ENCODE data around the gene ABCC6.
"Not testable (repeated sequence)": the region's sequence is repeated elsewhere in the genome, so short reads cannot be mapped to it uniquely, and the experiment has no call there.

ABCC6 gene

DNA sequence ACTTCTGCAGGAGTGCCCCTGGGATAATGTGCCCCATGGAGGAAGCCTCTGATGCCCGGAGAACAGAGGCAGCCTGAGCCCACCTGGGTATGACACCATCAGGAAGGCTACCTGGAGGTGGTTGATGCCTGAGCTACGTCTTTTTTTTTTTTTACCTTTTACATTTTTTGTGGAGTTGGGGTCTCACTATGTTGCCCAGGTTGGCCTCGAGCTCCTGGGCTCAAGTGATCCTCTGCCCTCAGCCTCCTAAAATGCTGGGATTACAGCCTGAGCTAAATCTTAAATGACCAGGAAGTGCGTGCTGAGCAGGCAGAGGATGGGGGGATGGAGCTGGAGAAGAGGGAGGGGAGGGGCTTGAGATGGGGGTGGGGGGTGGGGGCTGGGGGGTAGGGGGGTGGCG is 32.7 kb downstream of the ABCC6 start:
- no peak for DNase-seq (ENCODE audit: low spot score)

DNA sequence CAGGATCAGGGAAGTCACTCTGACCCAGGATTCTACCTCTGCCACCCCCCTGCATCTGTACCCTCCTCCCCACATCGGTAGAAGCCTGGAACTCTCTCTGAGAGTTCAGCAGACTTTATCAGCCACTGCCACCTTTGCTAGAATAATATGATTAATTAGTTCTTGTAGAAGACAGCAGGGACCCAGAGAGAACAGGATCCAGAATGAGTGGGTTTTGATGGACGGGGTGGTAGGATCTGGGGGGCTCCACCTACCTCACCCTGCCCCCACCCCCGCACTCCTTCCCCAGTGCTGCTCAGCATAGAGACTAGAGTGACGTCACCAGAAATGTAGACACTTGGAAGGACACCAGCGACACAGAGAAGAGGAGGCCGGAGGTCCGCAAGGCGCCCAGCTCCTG is 33.5 kb downstream of the ABCC6 start:
- DNase-seq (ENCODE audit: low spot score): no peak

DNA sequence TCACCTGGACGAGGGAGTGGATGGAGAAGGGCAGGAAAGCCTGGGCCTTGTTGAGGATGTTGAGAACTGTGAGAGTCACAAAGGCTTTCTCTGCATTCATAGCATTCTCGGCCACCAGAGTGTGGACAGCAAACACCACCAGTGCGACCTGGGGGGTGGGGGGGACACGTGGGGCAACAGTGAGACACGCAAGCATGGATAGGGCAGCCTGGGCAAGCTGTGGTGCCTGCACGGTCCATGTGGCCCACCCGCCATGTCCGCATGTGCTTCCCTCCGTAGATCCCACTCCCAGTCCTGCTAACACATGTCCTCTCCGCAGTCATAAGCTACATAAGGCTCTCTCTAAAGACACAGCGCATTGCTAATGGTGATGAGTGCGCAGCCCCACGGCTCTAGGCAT is 34.5 kb downstream of the ABCC6 start:
- DNase-seq (ENCODE audit: low spot score): no peak

- DNase-seq (ENCODE audit: low spot score): no peak
These were observed 36.5 kb downstream of the ABCC6 start for GRCh38 chr16:16186820-16187219.

DNA sequence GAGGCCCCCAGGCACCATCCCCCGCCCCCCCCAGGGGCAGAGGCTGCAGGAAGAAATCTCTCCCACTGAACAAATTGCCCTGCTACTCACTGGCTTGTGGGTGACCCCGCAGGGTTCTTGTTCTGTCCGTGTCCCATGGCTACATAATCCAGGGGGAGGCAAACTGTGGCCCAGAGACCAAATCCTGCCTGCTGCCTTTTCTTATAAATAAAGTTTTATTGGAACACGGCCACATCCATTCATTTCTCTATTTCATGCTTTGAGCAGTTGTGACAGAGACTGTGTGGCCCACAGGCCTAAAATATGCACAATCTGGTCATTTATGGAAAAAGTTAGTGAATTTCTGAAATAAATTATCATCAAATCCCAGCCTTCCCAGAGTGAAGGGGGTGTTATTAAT is 38.2 kb downstream of the ABCC6 start:
- DNase-seq (ENCODE audit: low spot score): no peak

DNA sequence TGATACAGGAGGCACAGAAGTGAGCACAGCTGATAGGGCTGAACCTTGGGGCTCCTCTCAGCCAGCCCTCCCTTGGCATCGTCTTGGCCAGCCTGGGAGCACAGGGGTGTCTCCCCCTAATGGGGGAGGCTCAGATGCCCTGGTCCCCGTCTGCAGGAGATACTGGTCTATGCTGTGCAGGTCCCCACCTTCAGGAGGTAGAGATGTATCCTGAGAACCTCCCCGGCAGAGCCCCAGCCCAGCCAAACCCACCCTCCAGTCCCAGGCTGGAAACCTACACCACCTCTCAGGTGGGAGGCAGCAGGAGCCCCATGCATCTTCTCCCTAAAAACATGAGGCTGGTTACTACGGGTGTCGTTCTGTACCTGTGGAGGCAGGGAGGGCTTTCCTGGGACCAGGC is 38.7 kb downstream of the ABCC6 start:
- no peak for DNase-seq (ENCODE audit: low spot score)

DNA sequence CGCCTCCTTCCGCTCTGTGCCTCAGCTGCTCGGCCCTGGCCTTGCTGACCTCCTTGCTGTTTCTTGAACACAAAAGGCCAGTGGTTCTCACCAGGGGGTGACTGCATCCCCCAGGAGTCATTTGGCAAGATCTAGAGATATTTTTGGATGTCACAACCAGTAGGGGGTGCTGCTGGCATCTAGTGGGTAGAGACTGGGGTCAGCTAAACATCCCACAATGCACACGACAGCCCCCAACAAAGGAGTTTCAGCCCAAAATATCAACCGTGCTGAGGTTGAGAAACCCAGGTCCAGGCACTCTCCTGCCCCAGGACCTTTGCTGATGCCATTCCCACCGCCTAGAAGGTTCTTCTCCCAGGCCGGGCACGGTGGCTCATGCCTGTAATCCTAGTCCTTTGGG is 39.7 kb downstream of the ABCC6 start:
- DNase-seq (ENCODE audit: low spot score): no peak

GRCh38 chr16:16182918-16183317 is 40.4 kb downstream of the ABCC6 start:
- no peak for DNase-seq (ENCODE audit: low spot score)

DNA sequence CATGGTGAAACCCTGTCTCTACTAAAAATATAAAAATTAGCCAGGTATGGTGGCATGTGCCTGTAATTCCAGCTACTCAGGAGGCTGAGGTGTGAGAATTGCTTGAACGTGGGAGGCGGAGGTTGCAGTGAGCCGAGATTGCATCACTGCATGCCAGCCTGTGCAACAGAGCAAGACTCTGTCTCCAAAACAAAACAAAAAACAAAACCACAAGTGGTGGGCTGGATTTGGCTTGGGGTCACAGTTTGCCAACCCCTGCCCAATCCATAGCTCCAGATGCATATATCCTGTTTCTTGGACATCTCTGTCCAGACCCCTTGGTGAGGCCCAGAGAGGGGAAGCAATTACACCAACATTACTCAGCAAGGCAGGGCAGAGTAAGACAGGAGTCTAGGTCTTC is 41.5 kb downstream of the ABCC6 start:
- DNase-seq (ENCODE audit: low spot score): not testable (repeated sequence)

- no peak for DNase-seq (ENCODE audit: low spot score)
These were observed 44.7 kb downstream of the ABCC6 start for GRCh38 chr16:16178455-16179162.

- DNase-seq (ENCODE audit: low spot score): no peak
These were observed 47.0 kb downstream of the ABCC6 start for GRCh38 chr16:16176328-16176727.

- DNase-seq (ENCODE audit: low spot score): no peak
These were observed 48.0 kb downstream of the ABCC6 start for GRCh38 chr16:16175296-16175695.

GRCh38 chr16:16172991-16173390 is 50.3 kb downstream of the ABCC6 start:
- DNase-seq (ENCODE audit: low spot score): no peak

DNA sequence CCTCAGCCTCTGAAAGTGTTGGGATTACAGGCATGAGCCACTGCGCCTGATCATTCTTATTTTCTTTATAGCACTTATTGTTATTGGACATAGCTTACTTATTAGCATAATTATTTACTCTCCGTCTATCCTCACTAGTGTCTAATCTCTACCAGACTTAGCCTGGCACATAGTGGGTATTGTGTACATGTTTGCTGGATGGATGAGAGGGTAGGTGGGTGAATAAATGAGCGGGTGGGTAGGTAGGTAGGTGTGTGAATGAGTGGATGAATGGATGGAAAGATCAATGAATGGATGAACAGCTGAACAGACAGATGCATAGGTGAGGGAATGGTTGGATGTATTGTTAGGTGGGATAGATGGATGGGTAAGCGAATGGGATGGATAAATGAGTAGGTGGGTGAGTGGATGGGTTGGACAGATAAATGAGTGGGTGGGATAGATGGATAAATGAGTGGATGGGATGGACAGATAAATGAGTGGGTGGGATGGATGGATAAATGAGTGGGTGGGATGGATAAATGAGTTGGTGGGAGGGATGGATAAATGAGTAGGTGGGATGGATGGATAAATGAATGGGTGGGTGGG is 51.9 kb downstream of the ABCC6 start:
- DNase-seq (ENCODE audit: low spot score): no peak

DNA sequence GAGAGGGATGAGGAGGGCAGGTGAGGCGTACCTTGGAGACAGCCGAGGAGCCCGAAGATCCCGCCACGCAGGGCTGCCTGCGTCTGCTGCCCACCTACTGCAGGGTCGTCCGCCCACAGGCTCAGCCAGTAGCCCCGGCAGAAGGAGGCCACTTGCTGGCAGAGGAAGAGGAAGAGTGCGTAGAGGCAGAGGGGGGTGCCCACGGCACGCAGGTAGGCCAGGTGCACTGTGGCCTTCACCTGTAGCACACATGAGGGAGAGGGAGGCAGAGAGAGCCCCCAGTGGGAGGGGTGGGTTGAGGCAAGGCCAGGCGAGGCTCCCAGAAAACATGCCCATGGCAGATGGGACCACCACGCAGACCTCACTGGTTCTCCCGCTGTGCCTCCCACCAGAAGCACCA is 53.7 kb downstream of the ABCC6 start:
- DNase-seq (ENCODE audit: low spot score): no peak

DNA sequence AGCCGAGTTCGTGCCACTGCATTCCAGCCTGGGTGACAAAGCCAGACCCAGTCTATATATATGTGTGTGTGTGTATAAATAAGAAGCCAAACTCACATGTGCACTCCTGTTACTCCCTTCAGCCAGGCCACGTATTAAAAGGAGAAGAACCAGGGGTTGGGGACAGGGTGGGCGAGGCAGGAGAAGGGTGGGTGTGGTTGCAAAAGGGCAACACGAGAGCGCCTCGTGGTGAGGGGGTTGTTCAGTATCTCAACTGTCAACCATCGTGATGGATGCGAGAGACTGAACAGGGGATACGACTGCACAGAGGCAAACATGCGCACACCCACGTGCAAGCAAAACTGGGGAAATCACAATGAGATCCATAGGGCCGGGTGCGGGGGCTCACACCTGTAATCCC is 54.9 kb downstream of the ABCC6 start:
- DNase-seq (ENCODE audit: low spot score): no peak

- no peak for DNase-seq (ENCODE audit: low spot score)
These were observed 55.4 kb downstream of the ABCC6 start for GRCh38 chr16:16167927-16168326.

DNA sequence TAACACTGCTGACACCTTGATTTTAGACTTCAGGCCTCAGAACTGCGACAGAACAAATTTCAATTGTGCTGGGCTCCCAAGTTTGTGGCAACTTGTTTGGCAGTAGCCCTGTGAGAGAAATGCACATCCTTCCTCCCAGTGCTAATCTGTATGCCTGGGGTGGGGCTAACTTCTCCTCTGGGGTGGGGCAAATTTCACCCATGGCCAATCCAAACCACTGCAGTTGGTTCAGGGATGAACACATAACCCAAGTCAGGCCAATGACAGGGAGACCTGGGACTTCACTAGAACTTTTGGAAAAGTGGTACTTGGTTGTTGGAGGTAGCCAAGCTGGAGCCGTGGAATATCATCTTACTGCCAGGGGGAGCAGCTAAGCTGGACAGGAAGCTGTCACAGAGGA is 56.3 kb downstream of the ABCC6 start:
- no peak for DNase-seq (ENCODE audit: low spot score)

DNA sequence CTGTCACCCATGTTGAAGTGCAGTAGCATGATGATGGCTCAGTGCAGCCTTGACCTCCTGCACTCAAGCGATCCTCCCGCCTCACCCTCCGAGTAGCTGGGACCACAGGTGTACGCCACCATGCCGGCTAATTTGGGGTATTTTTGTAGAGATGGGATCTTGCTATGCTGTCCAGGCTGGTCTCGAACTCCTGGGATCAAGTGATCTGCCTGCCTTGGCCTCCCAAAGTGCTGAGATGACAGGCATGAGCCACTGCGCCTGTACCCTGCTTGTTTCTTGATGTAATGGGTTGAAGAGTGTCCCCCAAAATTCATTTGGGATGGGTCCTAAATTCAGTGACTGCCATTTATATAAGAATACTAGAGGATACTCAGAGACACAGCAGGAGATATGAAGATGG is 57.2 kb downstream of the ABCC6 start:
- no peak for DNase-seq (ENCODE audit: low spot score)

DNA sequence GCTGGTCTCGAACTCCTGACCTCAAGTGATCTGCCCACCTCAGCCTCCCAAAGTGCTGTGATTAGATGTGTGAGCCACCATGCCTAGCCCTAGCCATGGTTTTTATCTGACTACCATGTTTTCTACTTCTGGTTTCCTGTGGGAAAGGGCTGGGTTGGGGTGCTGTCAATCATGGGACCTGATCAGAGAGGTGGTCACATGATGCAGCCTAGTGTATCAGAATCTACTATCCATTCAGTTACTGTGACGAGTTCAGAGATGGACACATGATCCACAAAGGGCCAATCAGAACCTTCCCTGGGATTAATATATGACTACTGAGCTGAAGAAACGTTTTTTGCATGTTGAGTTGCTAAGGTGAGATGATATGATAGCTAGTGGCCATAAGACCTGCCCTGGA is 59.1 kb downstream of the ABCC6 start:
- no peak for DNase-seq (ENCODE audit: low spot score)

GRCh38 chr16:16163571-16163970 is 59.7 kb downstream of the ABCC6 start:
- peak; percentile 72 for DNase-seq (ENCODE audit: low spot score)

GRCh38 chr16:16163109-16163508 is 60.2 kb downstream of the ABCC6 start:
- DNase-seq (ENCODE audit: low spot score): no peak

GRCh38 chr16:16162591-16162990 is 60.7 kb downstream of the ABCC6 start:
- peak; percentile 41 for DNase-seq (ENCODE audit: low spot score)

DNA sequence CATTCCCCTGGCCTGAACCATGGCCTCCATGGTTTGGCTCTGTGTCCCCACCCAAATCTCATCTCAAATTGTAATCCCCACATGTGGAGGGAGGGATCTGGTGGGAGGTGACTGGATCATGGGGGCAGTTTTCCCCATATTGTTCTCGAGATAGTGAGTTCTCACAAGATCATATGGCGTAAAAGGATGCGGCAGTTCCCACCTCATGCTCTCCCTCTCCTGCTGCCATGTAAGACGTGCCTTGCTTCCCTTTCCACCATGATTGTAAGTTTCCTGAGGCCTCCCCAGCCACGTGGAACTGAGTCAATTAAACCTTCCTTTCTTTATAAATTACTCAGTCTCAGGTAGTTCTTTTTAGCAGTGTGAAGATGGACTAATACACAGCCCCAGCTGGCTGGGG is 61.5 kb downstream of the ABCC6 start:
- not testable (repeated sequence) for DNase-seq (ENCODE audit: low spot score)

All from NAMALWA (cell line).